ENCODE data around the gene IRGQ. TPM values are rescaled to one million over a fixed set of nuclear protein-coding genes. Genes with fewer than 3 reads are reported as not detected.

IRGQ gene
- total RNA-seq, 4 donors from 2014 or later = 9.6 to 18.4 (median 15.1) TPM

GRCh38 chr19:43597876-43598275 lies 1.9 kb upstream of the IRGQ start:
- peaks cover 27 to 53% (median 29%) of the 10 kb centered on the region in 3 donors for H3K4me1 ChIP-seq
- no peak for DNase-seq
- TF ChIP-seq CTCF (IDR thresholded peaks at IDR 0.05) = no peak
- TF ChIP-seq POLR2A (IDR thresholded peaks at IDR 0.05) = no peak
- H3K27me3 ChIP-seq = no peaks in the 10 kb centered on the region
- WGBS, 2 donors = 38 to 39% methylated on average over 5 of the region's 5 CpGs
- peak overlapping the region in 1 of 4 donors; percentile 99 for H3K27ac ChIP-seq
- H3K9me3 ChIP-seq = no peaks in the 10 kb centered on the region
- H3K4me3 ChIP-seq = peak overlapping the region in 1 of 4 donors; percentile 82
- intact Hi-C loops (cut with DNase I) = loop anchor here (10.0 kb wide), 1 partner anchor 63 kb away; the partner anchor contains the start of gene ZNF575
- H3K36me3 ChIP-seq = peaks cover 8 to 64% (median 15%) of the 10 kb centered on the region in 3 donors

- Histone ChIP-seq H3K36me3 (peaks cover 13 to 64% (median 22%) of the 10 kb centered on the region in 3 donors), H3K27ac (peak overlapping the region; percentile 91 to 99 (median 98)), H3K9me3 (no peaks in the 10 kb centered on the region), H3K27me3 (no peaks in the 10 kb centered on the region), H3K4me1 (peaks cover 27 to 54% (median 29%) of the 10 kb centered on the region in 3 donors), H3K4me3 (peak overlapping the region; percentile 39 to 82 (median 74))
- intact Hi-C loops (cut with DNase I) = loop anchor here (10.0 kb wide), 1 partner anchor 62 kb away; the partner anchor contains the start of gene ZNF575
- TF ChIP-seq CTCF (IDR thresholded peaks at IDR 0.05) (no peak), POLR2A (IDR thresholded peaks at IDR 0.05) (no peak)
- WGBS, 2 donors = 13 to 15% methylated on average over 5 to 6 of the region's 7 CpGs
- DNase-seq = no peak
Observed at GRCh38 chr19:43596842-43597461, 1.0 kb upstream of the IRGQ start.

GRCh38 chr19:43595605-43595998 lies 332 bp downstream of the IRGQ start:
- peaks cover 27 to 54% (median 29%) of the 10 kb centered on the region in 3 donors for H3K4me1 ChIP-seq
- peak overlapping the region; percentile 49 to 82 (median 74) for H3K4me3 ChIP-seq
- H3K27ac ChIP-seq = peak overlapping the region; percentile 91 to 99 (median 98)
- no peaks in the 10 kb centered on the region for H3K27me3 ChIP-seq
- WGBS, 2 donors = 0% methylated on average over 15 of the region's 18 CpGs; no CpG with 5 or more reads in 1 of the 2 donors
- TF ChIP-seq CTCF (IDR thresholded peaks at IDR 0.05) = no peak
- TF ChIP-seq POLR2A (IDR thresholded peaks at IDR 0.05) = no peak
- no peaks in the 10 kb centered on the region for H3K9me3 ChIP-seq
- no peak for DNase-seq
- intact Hi-C loops (cut with DNase I) = loop anchor here (10.0 kb wide), 1 partner anchor 61 kb away; the partner anchor contains the start of gene ZNF575
- H3K36me3 ChIP-seq = peaks cover 13 to 64% (median 22%) of the 10 kb centered on the region in 3 donors

GRCh38 chr19:43594710-43595604 lies 977 bp downstream of the IRGQ start:
- TF ChIP-seq POLR2A (IDR thresholded peaks at IDR 0.05) (peak in 1 of 4 donors; percentile 41), CTCF (IDR thresholded peaks at IDR 0.05) (peak; percentile 40 to 87 (median 66))
- WGBS, 2 donors = 1 to 3% methylated on average over 25 to 31 of the region's 64 CpGs
- H3K27me3 ChIP-seq = no peaks in the 10 kb centered on the region
- H3K4me1 ChIP-seq = peaks cover 27 to 54% (median 29%) of the 10 kb centered on the region in 3 donors
- H3K4me3 ChIP-seq = peak overlapping the region; percentile 49 to 82 (median 74)
- DNase-seq = no peak
- peaks cover 13 to 64% (median 22%) of the 10 kb centered on the region in 3 donors for H3K36me3 ChIP-seq
- H3K27ac ChIP-seq = peak overlapping the region; percentile 91 to 99 (median 98)
- no peaks in the 10 kb centered on the region for H3K9me3 ChIP-seq
- intact Hi-C loops (cut with DNase I) = loop anchor here (10.0 kb wide), 1 partner anchor 60 kb away; the partner anchor contains the start of gene ZNF575

Data from esophagus squamous epithelium (tissue), 5 donors.